ENCODE data around the gene HSDL1.

DNA sequence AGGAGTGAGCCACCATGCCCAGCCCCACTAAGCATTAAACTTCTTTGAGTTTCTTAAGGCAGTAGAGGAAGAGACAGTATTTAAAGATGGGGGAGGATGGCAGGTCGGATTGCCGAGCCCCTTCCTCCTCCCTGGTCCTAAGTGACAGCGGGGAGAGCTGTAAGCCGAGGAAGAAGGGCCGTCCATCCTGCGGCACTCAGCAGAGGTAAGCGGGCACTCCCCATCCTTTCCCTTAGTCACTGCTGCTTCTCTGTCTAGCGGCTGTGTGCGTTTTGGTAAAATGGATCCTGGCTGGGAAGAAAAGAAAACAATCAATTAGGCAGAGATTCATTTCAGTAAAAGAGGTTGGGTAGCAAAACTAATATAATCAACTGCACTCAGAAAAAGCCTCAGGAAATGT lies 14.0 kb upstream of the HSDL1 start:
- TF ChIP-seq, protein P1, sequence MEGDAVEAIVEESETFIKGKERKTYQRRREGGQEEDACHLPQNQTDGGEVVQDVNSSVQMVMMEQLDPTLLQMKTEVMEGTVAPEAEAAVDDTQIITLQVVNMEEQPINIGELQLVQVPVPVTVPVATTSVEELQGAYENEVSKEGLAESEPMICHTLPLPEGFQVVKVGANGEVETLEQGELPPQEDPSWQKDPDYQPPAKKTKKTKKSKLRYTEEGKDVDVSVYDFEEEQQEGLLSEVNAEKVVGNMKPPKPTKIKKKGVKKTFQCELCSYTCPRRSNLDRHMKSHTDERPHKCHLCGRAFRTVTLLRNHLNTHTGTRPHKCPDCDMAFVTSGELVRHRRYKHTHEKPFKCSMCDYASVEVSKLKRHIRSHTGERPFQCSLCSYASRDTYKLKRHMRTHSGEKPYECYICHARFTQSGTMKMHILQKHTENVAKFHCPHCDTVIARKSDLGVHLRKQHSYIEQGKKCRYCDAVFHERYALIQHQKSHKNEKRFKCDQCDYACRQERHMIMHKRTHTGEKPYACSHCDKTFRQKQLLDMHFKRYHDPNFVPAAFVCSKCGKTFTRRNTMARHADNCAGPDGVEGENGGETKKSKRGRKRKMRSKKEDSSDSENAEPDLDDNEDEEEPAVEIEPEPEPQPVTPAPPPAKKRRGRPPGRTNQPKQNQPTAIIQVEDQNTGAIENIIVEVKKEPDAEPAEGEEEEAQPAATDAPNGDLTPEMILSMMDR (IDR thresholded peaks at IDR 0.05), result no peak
- no peak for TF ChIP-seq POLR2A (IDR thresholded peaks at IDR 0.05)

All from body of pancreas (tissue), 4 donors.